A673 (cell line): Measurements from ENCODE around the gene DPT. TPM values are rescaled to one million over a fixed set of nuclear protein-coding genes. Genes with fewer than 3 reads are reported as not detected.

Source experiments
- BruUV-seq: library from RNA; stranded (reverse); fragments of 400-500 nt; replicated peaks from 2 replicates; lab custom pipeline; 2021; lab: Mats Ljungman, UMichigan
- CTCF ChIA-PET: fragments of 300-600 bp; sonication (Branson Sonifier 250); formaldehyde crosslinking; loops from one replicate; lab custom pipeline; 2022; ENCODE audit warnings: antibody characterized with exemption; lab: Charles Lee
- POLR2A ChIA-PET: fragments of 300-600 bp; sonication (Branson Sonifier 250); formaldehyde crosslinking; loops from one replicate; lab custom pipeline; 2022; ENCODE audit warnings: antibody characterized with exemption; ENCODE audit not compliant: low non-redundant PET; lab: Charles Lee
- DNase-seq: peaks from one replicate; pipeline ENCODE4 v3.0.0-alpha.2; 2015; ENCODE audit warnings: low spot score
- H3K27ac ChIP-seq: fragments of 200-600 bp; sonication (generic); 2 replicates; pipeline ENCODE4 v1.5.1; 2016; ENCODE audit warnings: mixed run types, low read depth, mild to moderate bottlenecking, mixed read lengths, antibody characterized with exemption, low read length; ENCODE audit not compliant: poor library complexity, severe bottlenecking
- H3K27me3 ChIP-seq: fragments of 200-600 bp; sonication (generic); replicated peaks from 2 replicates; pipeline ENCODE4 v1.6.1; 2017; ENCODE audit warnings: mixed run types, low read depth, mild to moderate bottlenecking, mixed read lengths, antibody characterized with exemption, low read length; ENCODE audit not compliant: insufficient read depth, poor library complexity
- H3K36me3 ChIP-seq: fragments of 200-600 bp; sonication (generic); 2 replicates; pipeline ENCODE4 v1.6.1; 2016; ENCODE audit warnings: mixed run types, mild to moderate bottlenecking, mixed read lengths, antibody characterized with exemption, low read length; ENCODE audit not compliant: insufficient read depth, poor library complexity, severe bottlenecking
- H3K4me1 ChIP-seq: fragments of 200-600 bp; sonication (generic); 2 replicates; pipeline ENCODE4 v1.6.1; 2017; ENCODE audit warnings: mixed run types, mild to moderate bottlenecking, mixed read lengths, antibody characterized with exemption, low read length; ENCODE audit not compliant: insufficient read depth, poor library complexity, severe bottlenecking
- H3K4me3 ChIP-seq: fragments of 200-600 bp; sonication (generic); 2 replicates; pipeline ENCODE4 v1.5.1; 2016; ENCODE audit warnings: low read depth, mixed run types, mild to moderate bottlenecking, mixed read lengths, low read length; ENCODE audit not compliant: poor library complexity, severe bottlenecking
- H3K9me3 ChIP-seq: fragments of 200-600 bp; sonication (generic); 2 replicates; pipeline ENCODE4 v1.6.1; 2016; ENCODE audit warnings: mixed run types, low read depth, mild to moderate bottlenecking, mixed read lengths, antibody characterized with exemption, low read length; ENCODE audit not compliant: poor library complexity, severe bottlenecking
- CTCF ChIP-seq: fragments of 300-800, 200-600 bp; sonication (generic); conservative IDR thresholded peaks from 2 replicates; pipeline ENCODE4 v1.5.1; 2017; ENCODE audit warnings: low read depth, mild to moderate bottlenecking, antibody characterized with exemption, low read length, moderate library complexity, mixed read lengths
- EZH2 ChIP-seq: fragments of 200-600 bp; sonication (generic); IDR thresholded peaks from 2 replicates; pipeline ENCODE4 v1.6.1; 2017; ENCODE audit warnings: borderline replicate concordance, low read depth, mild to moderate bottlenecking, mixed read lengths, antibody characterized with exemption, low read length; ENCODE audit not compliant: poor library complexity, severe bottlenecking
- intact Hi-C: fragments of 100-400 bp; cut with micrococcal nuclease; formaldehyde crosslinking; loops from one replicate; pipeline ENCODE4 v1.10.0; 2022; ENCODE audit not compliant: unreplicated experiment
- total RNA-seq: library from RNA; stranded (reverse); gene quantifications from 2 replicates; pipeline ENCODE4 v1.2.3, GENCODE V29; 2021

The DPT gene
- total RNA-seq, 1 experiment from 2014 or later, result not detected

DNA sequence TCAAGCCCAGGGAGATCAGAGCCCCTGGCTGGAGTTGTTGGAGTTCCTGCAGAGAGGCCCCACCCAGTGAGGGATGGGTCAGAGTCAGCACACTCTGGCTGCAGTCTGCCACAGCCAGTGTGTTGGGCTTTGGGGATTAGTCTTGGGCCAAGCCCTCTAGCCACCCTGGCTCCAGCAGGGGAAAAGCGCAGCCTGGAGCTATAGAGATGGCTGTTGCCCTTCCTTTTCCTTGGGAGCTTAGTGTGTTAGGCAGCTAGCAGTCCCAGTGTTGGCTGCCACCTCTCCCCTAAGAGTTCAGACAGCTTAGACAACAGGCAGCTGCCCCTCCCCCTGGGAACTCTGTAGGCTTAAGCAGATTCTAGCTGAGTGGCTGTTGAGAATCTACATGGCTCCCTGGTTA is 45.1 kb downstream of the DPT start:
- POLR2A ChIA-PET, result interaction anchor here (0.5 kb wide), 1 partner anchor 21 kb away, joined by 3 read pairs; no protein-coding TSS in a partner anchor
- H3K9me3 ChIP-seq, result no peaks in the 10 kb centered on the region
- no TSS peak for BruUV-seq
- H3K27ac ChIP-seq, result no peak overlapping the region
- no peaks in the 10 kb centered on the region for H3K27me3 ChIP-seq
- no peaks in the 10 kb centered on the region for H3K36me3 ChIP-seq
- H3K4me1 ChIP-seq, result no peaks in the 10 kb centered on the region
- intact Hi-C loops, result no loop called here
- CTCF ChIA-PET, result no interaction called here
- H3K4me3 ChIP-seq, result no peak overlapping the region
- TF ChIP-seq CTCF (no peak), EZH2 (no peak)
- DNase-seq, result no peak

- BruUV-seq, result no TSS peak
- H3K36me3 ChIP-seq, result no peaks in the 10 kb centered on the region
- H3K9me3 ChIP-seq, result no peaks in the 10 kb centered on the region
- CTCF ChIA-PET, result no interaction called here
- H3K4me3 ChIP-seq, result no peak overlapping the region
- H3K27me3 ChIP-seq, result no peaks in the 10 kb centered on the region
- TF ChIP-seq CTCF (no peak), EZH2 (no peak)
- intact Hi-C loops, result no loop called here
- no peak for DNase-seq
- POLR2A ChIA-PET, result interaction anchor here (0.6 kb wide), 1 partner anchor 146 kb away, joined by 4 read pairs; no protein-coding TSS in a partner anchor
- no peak overlapping the region for H3K27ac ChIP-seq
- no peaks in the 10 kb centered on the region for H3K4me1 ChIP-seq
Measured at GRCh38 chr1:168676861-168677260, 52.1 kb downstream of the DPT start.

DNA sequence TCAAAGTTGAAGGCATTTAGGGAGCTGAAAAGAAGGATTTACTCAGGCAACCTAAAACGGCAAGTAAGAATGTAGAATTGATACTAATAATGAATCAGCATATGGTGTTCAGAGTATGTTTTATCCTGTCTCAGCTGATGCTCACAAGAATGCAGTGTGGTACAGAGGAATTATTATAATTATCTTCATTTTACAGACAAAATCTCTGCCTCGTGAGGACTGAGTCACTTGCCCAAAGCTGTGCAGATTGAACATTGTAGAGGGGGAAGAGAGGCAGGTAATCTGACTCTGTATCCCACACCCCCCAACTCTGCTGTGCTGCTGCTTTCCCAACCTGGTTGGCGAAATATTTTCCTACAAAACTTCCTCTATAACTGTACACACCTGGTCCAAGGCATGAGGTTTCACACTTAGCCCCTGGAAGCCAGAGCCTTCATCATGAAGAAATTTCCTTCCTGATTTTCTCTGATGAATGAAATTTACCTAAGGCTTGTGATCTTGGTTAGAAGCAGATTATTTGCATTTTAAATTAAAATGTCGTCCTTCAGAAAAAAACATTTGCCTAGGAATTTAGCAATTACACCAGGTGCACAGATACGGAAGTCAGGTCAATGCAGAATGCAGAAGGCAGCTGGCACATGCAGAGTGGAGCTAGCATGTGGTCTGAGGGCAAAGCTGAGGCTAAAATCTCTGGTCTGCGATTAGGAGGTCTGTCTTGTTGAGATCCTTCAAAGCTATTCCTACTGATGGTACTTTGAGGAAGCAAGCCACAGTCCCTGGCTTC is 52.8 kb downstream of the DPT start:
- no peaks in the 10 kb centered on the region for H3K27me3 ChIP-seq
- no peaks in the 10 kb centered on the region for H3K36me3 ChIP-seq
- H3K9me3 ChIP-seq, result no peaks in the 10 kb centered on the region
- no peak for DNase-seq
- CTCF ChIA-PET, result no interaction called here
- no peaks in the 10 kb centered on the region for H3K4me1 ChIP-seq
- TF ChIP-seq EZH2 (no peak), CTCF (no peak)
- intact Hi-C loops, result no loop called here
- H3K4me3 ChIP-seq, result no peak overlapping the region
- no TSS peak for BruUV-seq
- no peak overlapping the region for H3K27ac ChIP-seq
- POLR2A ChIA-PET, result interaction anchor here (0.6 kb wide), 1 partner anchor 146 kb away, joined by 4 read pairs; no protein-coding TSS in a partner anchor
